ENCODE results near the gene PTPN18. TPM values are rescaled to one million over a fixed set of nuclear protein-coding genes. Genes with fewer than 3 reads are reported as not detected.

Gene PTPN18
- total and polyA plus RNA-seq, 11 donors = 9.7 to 42.5 (median 12.6) TPM

GRCh38 chr2:130357864-130358263 lies 2.0 kb downstream of the PTPN18 start:
- no peak for ATAC-seq
- Histone ChIP-seq H3K27ac (no peak overlapping the region), H3K36me3 (peaks cover 0 to 4% (median 0%) of the 10 kb centered on the region in 9 donors), H3K27me3 (no peaks in the 10 kb centered on the region), H3K4me3 (no peak overlapping the region), H3K4me1 (peaks cover 0 to 29% (median 15%) of the 10 kb centered on the region in 12 donors), H3K9me3 (no peaks in the 10 kb centered on the region)
- intact Hi-C loops (cut with DNase I) = loop anchor here in 1 of 10 donors (5.0 kb wide), 1 partner anchor 34 kb away; no protein-coding TSS in a partner anchor
- 94 to 98% (median 95%) methylated on average over 7 of the region's 7 CpGs for WGBS, 4 donors
- TF ChIP-seq, protein P1, sequence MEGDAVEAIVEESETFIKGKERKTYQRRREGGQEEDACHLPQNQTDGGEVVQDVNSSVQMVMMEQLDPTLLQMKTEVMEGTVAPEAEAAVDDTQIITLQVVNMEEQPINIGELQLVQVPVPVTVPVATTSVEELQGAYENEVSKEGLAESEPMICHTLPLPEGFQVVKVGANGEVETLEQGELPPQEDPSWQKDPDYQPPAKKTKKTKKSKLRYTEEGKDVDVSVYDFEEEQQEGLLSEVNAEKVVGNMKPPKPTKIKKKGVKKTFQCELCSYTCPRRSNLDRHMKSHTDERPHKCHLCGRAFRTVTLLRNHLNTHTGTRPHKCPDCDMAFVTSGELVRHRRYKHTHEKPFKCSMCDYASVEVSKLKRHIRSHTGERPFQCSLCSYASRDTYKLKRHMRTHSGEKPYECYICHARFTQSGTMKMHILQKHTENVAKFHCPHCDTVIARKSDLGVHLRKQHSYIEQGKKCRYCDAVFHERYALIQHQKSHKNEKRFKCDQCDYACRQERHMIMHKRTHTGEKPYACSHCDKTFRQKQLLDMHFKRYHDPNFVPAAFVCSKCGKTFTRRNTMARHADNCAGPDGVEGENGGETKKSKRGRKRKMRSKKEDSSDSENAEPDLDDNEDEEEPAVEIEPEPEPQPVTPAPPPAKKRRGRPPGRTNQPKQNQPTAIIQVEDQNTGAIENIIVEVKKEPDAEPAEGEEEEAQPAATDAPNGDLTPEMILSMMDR (IDR thresholded peaks at IDR 0.05) = no peak
- DNase-seq = no peak

DNA sequence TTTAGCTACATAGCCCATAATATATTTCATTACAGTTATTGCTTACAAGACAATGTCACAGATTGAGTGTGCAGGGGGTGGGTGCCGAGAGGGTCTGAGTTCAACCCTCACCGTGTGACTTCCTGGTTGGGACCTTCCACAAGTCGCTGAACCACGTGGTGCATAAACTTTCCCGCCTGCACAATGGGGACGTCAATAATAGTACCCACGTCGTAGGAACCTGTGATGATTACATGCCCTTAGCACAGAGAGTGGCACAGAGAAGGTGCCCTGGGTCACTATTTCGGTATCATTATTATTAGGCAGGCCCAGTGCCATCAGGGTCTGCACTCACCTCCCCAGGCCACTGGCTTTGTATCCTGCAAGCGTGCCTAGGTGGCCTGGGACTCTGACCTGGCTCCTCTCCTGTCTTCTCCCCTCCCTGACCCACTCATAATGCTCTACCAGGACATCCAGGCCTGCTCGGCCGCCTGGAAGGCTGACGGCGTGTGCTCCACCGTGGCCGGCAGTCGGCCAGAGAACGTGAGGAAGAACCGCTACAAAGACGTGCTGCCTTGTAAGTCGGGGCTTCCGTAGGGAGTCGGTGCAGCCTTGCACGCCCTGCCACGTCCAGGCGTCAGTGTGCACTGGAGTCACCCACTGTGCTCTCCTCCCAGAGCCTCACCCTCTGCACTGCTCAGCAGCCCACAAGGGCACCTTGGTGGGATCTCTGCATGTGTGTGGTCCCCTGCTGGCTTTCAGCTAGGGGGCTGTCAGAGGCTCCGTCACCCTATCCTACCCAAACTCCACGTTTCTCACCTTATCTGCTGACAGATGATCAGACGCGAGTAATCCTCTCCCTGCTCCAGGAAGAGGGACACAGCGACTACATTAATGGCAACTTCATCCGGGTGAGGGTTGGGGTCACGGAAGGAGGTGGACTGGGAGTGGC lies 2.8 kb downstream of the PTPN18 start:
- H3K4me1 ChIP-seq = peaks cover 0 to 27% (median 15%) of the 10 kb centered on the region in 12 donors
- no peaks in the 10 kb centered on the region for H3K27me3 ChIP-seq
- DNase-seq (no peak), ATAC-seq (no peak)
- no peak overlapping the region for H3K4me3 ChIP-seq
- TF ChIP-seq, protein P1 (IDR thresholded peaks at IDR 0.05) = no peak
- no peaks in the 10 kb centered on the region for H3K9me3 ChIP-seq
- WGBS, 4 donors = 91 to 94% (median 92%) methylated on average over 32 to 33 of the region's 33 CpGs
- intact Hi-C loops (cut with DNase I) = loop anchor here in 1 of 10 donors (5.0 kb wide), 1 partner anchor 34 kb away; no protein-coding TSS in a partner anchor
- no peak overlapping the region for H3K27ac ChIP-seq
- peaks cover 0 to 4% (median 0%) of the 10 kb centered on the region in 9 donors for H3K36me3 ChIP-seq

DNA sequence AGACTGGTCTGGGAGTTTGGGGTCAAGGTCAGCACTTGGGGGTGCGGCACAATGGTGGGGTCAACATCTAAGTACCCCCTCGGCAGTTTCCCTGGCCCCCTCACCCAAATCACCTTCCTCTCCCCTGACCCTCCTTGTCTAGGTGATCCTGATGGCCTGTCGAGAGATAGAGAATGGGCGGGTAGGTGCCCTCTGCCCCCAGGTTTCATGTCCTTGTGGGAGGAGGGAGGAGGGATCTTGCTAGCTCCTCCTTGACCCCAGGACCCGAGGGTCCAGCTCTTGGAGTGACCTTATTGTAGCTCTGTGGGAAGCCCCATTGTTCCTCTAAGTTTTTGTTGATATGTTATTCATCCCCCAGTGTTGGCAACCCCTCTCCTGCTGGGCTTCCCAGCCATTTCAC lies 3.6 kb downstream of the PTPN18 start:
- H3K27ac ChIP-seq = no peak overlapping the region
- ATAC-seq = no peak
- no peaks in the 10 kb centered on the region for H3K27me3 ChIP-seq
- no peak for DNase-seq
- TF ChIP-seq, protein P1 (IDR thresholded peaks at IDR 0.05) = no peak
- no peak for TF ChIP-seq POLR2A (IDR thresholded peaks at IDR 0.05)
- peaks cover 0 to 19% (median 14%) of the 10 kb centered on the region in 12 donors for H3K4me1 ChIP-seq
- H3K36me3 ChIP-seq = peaks cover 0 to 4% (median 0%) of the 10 kb centered on the region in 9 donors
- intact Hi-C loops (cut with DNase I) = loop anchor here in 1 of 10 donors (5.0 kb wide), 1 partner anchor 33 kb away; no protein-coding TSS in a partner anchor
- WGBS, 4 donors = 78 to 87% (median 82%) methylated on average over 5 of the region's 5 CpGs
- no peaks in the 10 kb centered on the region for H3K9me3 ChIP-seq
- H3K4me3 ChIP-seq = no peak overlapping the region

- no peak overlapping the region for H3K4me3 ChIP-seq
- no peak for DNase-seq
- intact Hi-C loops (cut with DNase I) = no loop called here
- peaks cover 0 to 4% (median 0%) of the 10 kb centered on the region in 9 donors for H3K36me3 ChIP-seq
- no peaks in the 10 kb centered on the region for H3K9me3 ChIP-seq
- H3K4me1 ChIP-seq = no peaks in the 10 kb centered on the region
- no peak overlapping the region for H3K27ac ChIP-seq
- no peak for TF ChIP-seq POLR2A (IDR thresholded peaks at IDR 0.05)
- TF ChIP-seq, protein P1 (IDR thresholded peaks at IDR 0.05) = no peak
- ATAC-seq = no peak
- no peaks in the 10 kb centered on the region for H3K27me3 ChIP-seq
Measured at GRCh38 chr2:130363479-130363878, 7.6 kb downstream of the PTPN18 start.

Measured in heart left ventricle (tissue), 16 donors.